OCI-LY3 (cell line): ENCODE data around the gene BCL6.

Experiments used
- H2AFZ ChIP-seq: fragments of 200-600, 300-600 bp; shearing (Covaris generic); 2 replicates; pipeline ENCODE4 v1.6.0; 2014; ENCODE audit warnings: antibody characterized with exemption, low read depth, low read length
- H3K27ac ChIP-seq: fragments of 200-600, 300-600 bp; sonication (generic); 2 replicates; pipeline ENCODE4 v1.5.1; 2014; ENCODE audit warnings: mild to moderate bottlenecking, low read length, moderate library complexity, mixed read lengths
- H3K27me3 ChIP-seq: fragments of 200-600, 300-600 bp; sonication (generic); 2 replicates; pipeline ENCODE4 v1.6.1; 2014; ENCODE audit warnings: low read depth, low read length, mixed read lengths
- H3K36me3 ChIP-seq: fragments of 200-600, 300-600 bp; sonication (generic); replicated peaks from 2 replicates; pipeline ENCODE3; 2014; ENCODE audit warnings: low read depth, low read length, mixed read lengths
- H3K4me1 ChIP-seq: fragments of 300-600, 200-600 bp; sonication (generic); 2 replicates; pipeline ENCODE4 v1.6.1; 2014; ENCODE audit warnings: low read length, mixed read lengths
- H3K4me2 ChIP-seq: fragments of 200-600, 300-600 bp; sonication (generic); 2 replicates; pipeline ENCODE4 v1.6.1; 2014; ENCODE audit warnings: low read length, mixed read lengths
- H3K4me3 ChIP-seq: fragments of 300-600, 200-600 bp; sonication (generic); 2 replicates; pipeline ENCODE4 v1.5.1; 2014; ENCODE audit warnings: antibody characterized with exemption, mild to moderate bottlenecking, low read length, moderate library complexity
- H3K79me2 ChIP-seq: fragments of 300-600, 200-600 bp; shearing (Covaris generic); 2 replicates; pipeline ENCODE4 v1.6.1; 2014; ENCODE audit warnings: mild to moderate bottlenecking, low read length, mixed read lengths
- H3K9ac ChIP-seq: fragments of 300-600, 200-600 bp; shearing (Covaris generic); 2 replicates; pipeline ENCODE4 v1.6.0; 2014; ENCODE audit warnings: mild to moderate bottlenecking, low read length, moderate library complexity
- H3K9me3 ChIP-seq: fragments of 200-600, 300-600 bp; shearing (Covaris generic); 2 replicates; pipeline ENCODE4 v1.6.1; 2014; ENCODE audit warnings: low read length, mixed read lengths; ENCODE audit not compliant: insufficient read depth
- H4K20me1 ChIP-seq: fragments of 200-600, 300-600 bp; sonication (generic); 2 replicates; pipeline ENCODE4 v1.6.1; 2016; ENCODE audit warnings: low read length, mixed read lengths; ENCODE audit not compliant: insufficient read depth
- CTCF ChIP-seq: fragments of 200-600, 300-600 bp; sonication (generic); IDR thresholded peaks from 2 replicates; pipeline ENCODE4 v1.5.1; 2014; ENCODE audit warnings: antibody characterized with exemption, low read length, low read depth
- EZH2phosphoT487 ChIP-seq: fragments of 200-600 bp; shearing (Covaris generic); IDR thresholded peaks from 2 replicates; pipeline ENCODE4 v1.6.1; 2018; ENCODE audit warnings: antibody characterized with exemption, mixed run types, low read depth

Gene BCL6

GRCh38 chr3:187678726-187679268, 66.5 kb downstream of the BCL6 start:
- Histone ChIP-seq H3K9ac (no peak overlapping the region), H3K79me2 (no peaks in the 10 kb centered on the region), H3K27me3 (peaks cover 58% of the 10 kb centered on the region), H2AFZ (no peak overlapping the region), H3K27ac (no peak overlapping the region), H3K4me3 (no peak overlapping the region), H3K4me1 (peaks cover 6% of the 10 kb centered on the region), H3K36me3 (no peaks in the 10 kb centered on the region), H3K9me3 (no peaks in the 10 kb centered on the region), H4K20me1 (no peaks in the 10 kb centered on the region), H3K4me2 (peak overlapping the region; percentile 51)
- TF ChIP-seq CTCF (peak; percentile 92), EZH2phosphoT487 (no peak)

DNA sequence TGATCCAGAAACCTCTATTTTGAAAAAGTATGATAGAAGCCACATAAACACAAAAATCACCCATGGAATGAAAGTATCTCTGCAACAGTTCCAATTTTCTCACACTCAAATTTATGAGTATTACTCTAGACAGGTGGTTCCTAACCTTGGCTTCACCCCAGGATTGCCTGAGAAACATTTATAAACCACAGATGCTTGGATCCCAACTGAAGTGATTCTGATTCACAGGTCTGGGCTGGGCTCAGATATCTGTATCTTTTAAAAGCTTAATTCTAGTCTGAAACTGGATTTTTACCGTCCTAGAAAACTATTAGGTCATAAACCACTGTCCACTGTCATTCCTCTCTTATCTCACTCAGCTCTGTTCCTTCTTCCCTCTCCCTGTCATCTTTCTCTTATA, 67.7 kb downstream of the BCL6 start:
- TF ChIP-seq EZH2phosphoT487 (no peak), CTCF (no peak)
- peaks cover 56% of the 10 kb centered on the region for H3K27me3 ChIP-seq

GRCh38 chr3:187673012-187673411, 72.3 kb downstream of the BCL6 start:
- TF ChIP-seq CTCF (no peak), EZH2phosphoT487 (no peak)
- Histone ChIP-seq H3K36me3 (no peaks in the 10 kb centered on the region), H3K4me1 (no peaks in the 10 kb centered on the region), H3K9me3 (no peaks in the 10 kb centered on the region), H3K9ac (no peak overlapping the region), H3K4me2 (no peak overlapping the region), H4K20me1 (no peaks in the 10 kb centered on the region), H3K79me2 (no peaks in the 10 kb centered on the region), H2AFZ (no peak overlapping the region), H3K27ac (no peak overlapping the region), H3K4me3 (no peak overlapping the region), H3K27me3 (peaks cover 66% of the 10 kb centered on the region)

More for the DNA sequence above, 67.7 kb downstream of the BCL6 start:
- peaks cover 6% of the 10 kb centered on the region for H3K4me1 ChIP-seq
- H3K4me3 ChIP-seq: no peak overlapping the region
- no peaks in the 10 kb centered on the region for H3K36me3 ChIP-seq
- H3K79me2 ChIP-seq: no peaks in the 10 kb centered on the region
- H3K27ac ChIP-seq: no peak overlapping the region
- no peak overlapping the region for H2AFZ ChIP-seq
- H3K9ac ChIP-seq: no peak overlapping the region
- no peaks in the 10 kb centered on the region for H3K9me3 ChIP-seq
- no peak overlapping the region for H3K4me2 ChIP-seq
- H4K20me1 ChIP-seq: no peaks in the 10 kb centered on the region
